A673 (cell line): Measurements from ENCODE around the gene UBE3C.

ENCODE experiments used
- CTCF ChIP-seq: fragments of 300-800, 200-600 bp; sonication (generic); conservative IDR thresholded peaks from 2 replicates; pipeline ENCODE4 v1.5.1; 2017; ENCODE audit warnings: low read depth, mild to moderate bottlenecking, antibody characterized with exemption, low read length, moderate library complexity, mixed read lengths
- EZH2 ChIP-seq: fragments of 200-600 bp; sonication (generic); IDR thresholded peaks from 2 replicates; pipeline ENCODE4 v1.6.1; 2017; ENCODE audit warnings: borderline replicate concordance, low read depth, mild to moderate bottlenecking, mixed read lengths, antibody characterized with exemption, low read length; ENCODE audit not compliant: poor library complexity, severe bottlenecking

GRCh38 chr7:157139810-157140510 is 1.2 kb downstream of the UBE3C start:
- TF ChIP-seq CTCF, result no peak
- no peak for TF ChIP-seq EZH2
